ENCODE measurements around the gene CD79B.
"Not testable (repeated sequence)": the region's sequence is repeated elsewhere in the genome, so short reads cannot be mapped to it uniquely, and the experiment has no call there.

Gene CD79B

DNA sequence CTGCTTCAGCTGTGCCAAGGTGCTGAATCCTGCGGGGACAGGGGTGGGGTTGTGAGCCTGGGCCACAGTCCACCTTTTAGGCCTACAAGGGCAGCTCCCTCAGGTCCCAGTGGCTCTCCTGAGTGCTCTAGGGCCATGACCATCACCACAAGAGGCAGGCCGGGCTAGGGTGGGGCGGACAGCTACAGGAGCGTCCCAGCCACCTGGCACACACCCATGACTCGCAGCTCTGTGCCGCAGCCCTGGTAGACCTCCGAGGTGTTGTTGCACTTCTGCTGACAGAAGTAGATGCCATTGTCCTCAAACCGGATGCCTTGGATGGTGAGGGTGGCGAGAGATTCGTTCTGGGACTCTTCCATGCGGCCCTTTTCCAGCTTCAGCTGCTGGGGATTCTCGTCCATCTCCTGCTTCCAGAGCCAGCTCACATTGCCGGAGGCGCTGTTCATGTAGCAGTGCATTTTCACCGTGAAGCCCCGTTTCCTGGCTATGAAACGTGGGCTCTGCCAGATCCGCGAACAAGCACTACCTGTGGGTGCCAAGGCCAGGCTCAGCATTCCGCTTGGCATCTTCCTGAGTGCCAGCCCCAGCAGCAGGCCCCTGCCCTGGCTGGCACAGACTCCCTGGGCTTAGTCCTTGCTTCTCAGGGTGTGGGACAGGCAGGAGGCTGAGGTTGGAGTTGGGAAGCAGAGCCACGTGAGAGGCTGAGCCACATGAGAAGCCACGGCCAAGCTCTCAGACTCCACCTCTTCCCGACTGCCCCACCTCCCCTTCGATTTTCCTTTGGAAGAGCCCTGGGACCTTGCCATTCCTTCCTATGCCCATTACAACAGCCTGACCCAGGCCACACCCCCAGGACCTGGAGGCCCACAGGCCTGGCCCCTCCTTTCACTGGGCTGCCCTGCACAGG is 2.0 kb downstream of the CD79B start:
- no peak overlapping the region for H3K4me3 ChIP-seq (ENCODE audit: low read depth in 1 of 2, low read length in 2 of 2)
- peaks cover 0 to 4% of the 10 kb centered on the region in 2 donors for H3K27me3 ChIP-seq (ENCODE audit: control insufficient read depth in 1 of 2, insufficient read depth in 2 of 2, low read length in 2 of 2)
- no peak overlapping the region for H3K9ac ChIP-seq (ENCODE audit: low read length)
- no peaks in the 10 kb centered on the region for H3K36me3 ChIP-seq (ENCODE audit: insufficient read depth, low read length)
- H3K4me1 ChIP-seq (ENCODE audit: insufficient read depth, low read length), result no peaks in the 10 kb centered on the region
- no peak overlapping the region for H3K27ac ChIP-seq (ENCODE audit: low read depth, low read length)
- no peaks in the 10 kb centered on the region for H3K9me3 ChIP-seq (ENCODE audit: low read length)

DNA sequence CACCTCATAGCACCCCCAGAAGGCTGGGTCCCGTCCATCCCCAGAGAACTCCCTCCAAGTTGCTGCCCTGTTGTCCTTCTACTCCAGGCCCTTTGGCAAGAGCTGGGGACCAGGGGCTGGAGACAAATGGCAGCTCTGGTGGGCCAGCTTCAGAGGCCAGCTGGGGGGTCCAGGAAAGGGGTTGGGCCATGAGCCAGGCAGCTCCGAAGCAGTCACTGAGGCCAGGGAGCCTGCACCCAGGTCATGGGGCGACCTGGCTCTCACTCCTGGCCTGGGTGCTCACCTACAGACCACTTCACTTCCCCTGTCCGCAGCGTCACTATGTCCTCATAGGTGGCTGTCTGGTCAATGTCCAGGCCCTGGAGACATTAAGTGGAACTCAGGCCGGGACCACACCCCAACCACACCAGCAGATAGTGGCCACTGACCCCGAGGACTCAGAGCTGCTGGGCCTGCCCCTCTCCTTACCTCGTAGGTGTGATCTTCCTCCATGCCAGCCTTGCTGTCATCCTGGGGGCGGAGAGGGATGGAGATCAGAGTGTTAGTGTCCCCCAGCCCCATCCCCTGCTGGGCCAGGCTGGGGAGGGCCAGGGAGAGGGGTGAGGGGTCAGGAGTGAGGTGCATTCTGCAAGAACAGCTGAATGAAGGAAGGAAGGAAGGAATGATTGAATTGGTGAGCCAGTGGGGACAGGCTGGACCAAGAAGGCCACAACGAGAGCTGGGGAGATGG is 3.0 kb downstream of the CD79B start:
- no peak overlapping the region for H3K9ac ChIP-seq (ENCODE audit: low read length)
- H3K27me3 ChIP-seq (ENCODE audit: control insufficient read depth in 1 of 2, insufficient read depth in 2 of 2, low read length in 2 of 2), result peaks cover 0 to 4% of the 10 kb centered on the region in 2 donors
- no peaks in the 10 kb centered on the region for H3K9me3 ChIP-seq (ENCODE audit: low read length)
- H3K36me3 ChIP-seq (ENCODE audit: insufficient read depth, low read length), result no peaks in the 10 kb centered on the region
- H3K27ac ChIP-seq (ENCODE audit: low read depth, low read length), result no peak overlapping the region
- no peak overlapping the region for H3K4me3 ChIP-seq (ENCODE audit: low read depth in 1 of 2, low read length in 2 of 2)
- H3K4me1 ChIP-seq (ENCODE audit: insufficient read depth, low read length), result no peaks in the 10 kb centered on the region

DNA sequence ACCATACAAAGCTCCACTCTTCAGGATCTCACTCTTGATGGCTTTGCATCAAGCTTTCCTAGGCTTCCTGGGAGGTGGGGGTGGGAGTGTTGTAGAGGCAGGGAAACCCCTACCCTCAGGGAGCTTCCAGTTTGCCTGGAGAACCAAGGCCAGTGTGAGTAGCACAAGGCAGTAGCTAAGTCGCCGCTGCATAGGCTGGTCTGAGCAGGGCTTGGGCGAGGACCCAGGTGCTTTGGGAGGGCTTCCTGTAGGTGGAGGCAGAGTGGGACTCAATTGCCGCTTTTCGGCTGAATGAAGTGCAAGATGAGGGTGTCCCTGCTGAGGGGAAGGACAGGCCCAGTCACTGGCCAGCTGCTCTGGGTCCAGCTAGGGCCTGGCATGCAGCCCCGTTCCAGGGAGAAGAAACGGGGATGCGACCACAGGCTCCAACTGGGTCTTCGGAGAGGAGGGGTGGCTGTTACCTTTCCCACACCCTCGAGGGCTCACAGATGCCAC is 3.9 kb downstream of the CD79B start:
- no peaks in the 10 kb centered on the region for H3K9me3 ChIP-seq (ENCODE audit: low read length)
- no peaks in the 10 kb centered on the region for H3K4me1 ChIP-seq (ENCODE audit: insufficient read depth, low read length)
- peaks cover 0 to 4% of the 10 kb centered on the region in 2 donors for H3K27me3 ChIP-seq (ENCODE audit: control insufficient read depth in 1 of 2, insufficient read depth in 2 of 2, low read length in 2 of 2)
- no peak overlapping the region for H3K27ac ChIP-seq (ENCODE audit: low read depth, low read length)
- no peaks in the 10 kb centered on the region for H3K36me3 ChIP-seq (ENCODE audit: insufficient read depth, low read length)
- no peak overlapping the region for H3K9ac ChIP-seq (ENCODE audit: low read length)
- no peak overlapping the region for H3K4me3 ChIP-seq (ENCODE audit: low read depth in 1 of 2, low read length in 2 of 2)

DNA sequence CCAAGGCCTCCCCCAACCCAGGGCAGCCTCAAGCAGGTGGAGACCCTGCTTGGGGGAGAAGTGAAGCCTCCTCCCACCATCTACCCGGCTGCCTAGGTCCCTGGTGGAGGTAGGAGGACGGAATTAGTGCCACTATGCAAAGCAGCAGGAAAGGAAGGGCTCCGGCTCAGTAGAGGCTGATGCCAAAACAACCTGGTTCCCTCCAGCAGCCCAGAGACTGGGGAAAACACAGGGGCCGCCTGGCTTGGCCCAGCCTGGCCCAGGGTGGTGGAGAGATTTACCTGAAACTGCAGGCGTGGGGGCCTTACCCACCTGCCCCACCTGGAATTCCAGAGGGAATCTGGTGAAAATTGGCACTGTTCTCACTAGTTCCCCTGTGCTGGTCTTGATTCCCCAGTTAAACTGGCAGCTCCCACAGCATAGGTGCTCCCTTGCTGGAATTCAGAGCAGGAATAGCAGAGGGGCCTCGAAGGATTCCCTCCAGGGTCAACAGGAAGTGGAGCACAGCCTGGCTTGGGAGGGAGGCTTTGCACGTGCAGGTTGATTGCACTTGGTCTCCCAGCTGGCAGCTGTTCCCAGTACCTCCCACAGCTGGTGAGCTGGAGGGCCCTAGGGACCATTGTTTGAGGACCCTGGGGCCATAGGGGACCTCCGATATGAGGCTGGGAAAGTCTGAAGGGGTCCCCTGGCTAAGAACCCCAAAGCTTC is 4.5 kb downstream of the CD79B start:
- no peak overlapping the region for H3K4me3 ChIP-seq (ENCODE audit: low read depth in 1 of 2, low read length in 2 of 2)
- H3K9ac ChIP-seq (ENCODE audit: low read length), result no peak overlapping the region
- H3K27me3 ChIP-seq (ENCODE audit: control insufficient read depth in 1 of 2, insufficient read depth in 2 of 2, low read length in 2 of 2), result peaks cover 0 to 4% of the 10 kb centered on the region in 2 donors
- H3K9me3 ChIP-seq (ENCODE audit: low read length), result no peaks in the 10 kb centered on the region
- no peak overlapping the region for H3K27ac ChIP-seq (ENCODE audit: low read depth, low read length)
- H3K4me1 ChIP-seq (ENCODE audit: insufficient read depth, low read length), result no peaks in the 10 kb centered on the region
- H3K36me3 ChIP-seq (ENCODE audit: insufficient read depth, low read length), result no peaks in the 10 kb centered on the region

DNA sequence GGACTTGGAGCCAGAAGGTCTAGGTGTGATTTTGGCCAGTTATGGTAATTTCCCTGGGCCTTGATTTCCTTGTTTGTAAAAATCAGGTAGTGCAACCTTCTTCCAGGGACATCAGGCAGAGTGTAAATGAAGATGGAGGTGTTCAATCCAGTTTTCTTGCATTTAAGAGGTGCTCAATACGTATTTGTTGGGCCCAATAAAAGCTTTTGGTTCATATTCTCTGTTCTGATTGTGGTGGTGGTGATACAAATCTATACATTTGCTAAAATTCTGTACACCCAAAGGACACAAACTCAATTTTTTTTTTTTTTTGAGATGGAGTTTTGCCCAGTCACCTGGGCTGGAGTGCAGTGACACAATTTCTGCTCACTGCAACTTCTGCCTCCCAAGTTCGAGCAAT is 6.0 kb downstream of the CD79B start:
- Histone ChIP-seq H3K36me3 (ENCODE audit: insufficient read depth, low read length) (no peaks in the 10 kb centered on the region), H3K4me1 (ENCODE audit: insufficient read depth, low read length) (no peaks in the 10 kb centered on the region), H3K4me3 (ENCODE audit: low read depth in 1 of 2, low read length in 2 of 2) (no peak overlapping the region), H3K27me3 (ENCODE audit: control insufficient read depth in 1 of 2, insufficient read depth in 2 of 2, low read length in 2 of 2) (no peaks in the 10 kb centered on the region), H3K27ac (ENCODE audit: low read depth, low read length) (no peak overlapping the region), H3K9ac (ENCODE audit: low read length) (no peak overlapping the region), H3K9me3 (ENCODE audit: low read length) (no peaks in the 10 kb centered on the region)

DNA sequence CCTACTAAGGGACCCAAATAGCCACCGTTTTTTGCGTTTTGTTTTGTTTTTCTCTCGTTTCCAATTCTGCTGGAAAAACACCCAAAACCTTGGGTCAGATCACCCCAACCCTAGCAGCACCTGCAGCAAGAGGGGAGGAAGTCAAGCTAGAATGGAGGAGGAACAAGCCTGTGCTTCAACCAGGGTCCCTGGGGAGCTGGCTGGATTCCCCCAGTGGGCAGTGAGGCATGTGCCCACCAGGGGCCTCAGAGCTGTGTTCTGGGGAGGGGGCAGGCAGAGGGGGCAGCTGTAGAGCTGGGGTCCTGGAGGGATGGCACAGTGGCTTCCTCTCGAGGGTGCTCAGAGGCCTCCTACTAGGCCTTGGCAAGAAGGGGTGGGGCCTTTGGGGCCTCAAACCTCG is 6.5 kb downstream of the CD79B start:
- Histone ChIP-seq H3K27ac (ENCODE audit: low read depth, low read length) (no peak overlapping the region), H3K36me3 (ENCODE audit: insufficient read depth, low read length) (no peaks in the 10 kb centered on the region), H3K4me1 (ENCODE audit: insufficient read depth, low read length) (no peaks in the 10 kb centered on the region), H3K27me3 (ENCODE audit: control insufficient read depth in 1 of 2, insufficient read depth in 2 of 2, low read length in 2 of 2) (no peaks in the 10 kb centered on the region), H3K9me3 (ENCODE audit: low read length) (no peaks in the 10 kb centered on the region), H3K9ac (ENCODE audit: low read length) (no peak overlapping the region), H3K4me3 (ENCODE audit: low read depth in 1 of 2, low read length in 2 of 2) (no peak overlapping the region)

DNA sequence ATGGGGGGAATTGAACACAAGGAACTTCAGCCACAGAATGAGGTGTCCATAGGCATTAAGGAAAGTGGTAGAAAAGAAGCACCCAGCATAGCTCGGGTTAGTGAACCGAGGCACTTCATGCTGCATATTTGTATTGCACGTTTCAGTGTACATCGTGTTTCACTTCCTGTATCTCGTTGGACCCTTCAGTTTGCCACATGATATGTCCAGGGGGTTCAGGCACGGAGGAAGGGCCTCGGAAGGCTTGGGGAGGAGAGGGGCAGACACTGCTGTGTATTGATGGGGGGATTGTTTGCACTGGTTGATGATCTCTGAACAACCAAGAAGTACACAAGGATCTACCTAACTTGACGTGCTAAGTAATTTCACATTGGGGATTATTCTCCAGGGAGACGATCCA is 9.7 kb downstream of the CD79B start:
- not testable (repeated sequence) for H3K4me1 ChIP-seq (ENCODE audit: insufficient read depth, low read length); H3K9ac ChIP-seq (ENCODE audit: low read length); H3K9me3 ChIP-seq (ENCODE audit: low read length); H3K27me3 ChIP-seq (ENCODE audit: control insufficient read depth in 1 of 2, insufficient read depth in 2 of 2, low read length in 2 of 2); H3K36me3 ChIP-seq (ENCODE audit: insufficient read depth, low read length); H3K4me3 ChIP-seq (ENCODE audit: low read depth in 1 of 2, low read length in 2 of 2); H3K27ac ChIP-seq (ENCODE audit: low read depth, low read length)

DNA sequence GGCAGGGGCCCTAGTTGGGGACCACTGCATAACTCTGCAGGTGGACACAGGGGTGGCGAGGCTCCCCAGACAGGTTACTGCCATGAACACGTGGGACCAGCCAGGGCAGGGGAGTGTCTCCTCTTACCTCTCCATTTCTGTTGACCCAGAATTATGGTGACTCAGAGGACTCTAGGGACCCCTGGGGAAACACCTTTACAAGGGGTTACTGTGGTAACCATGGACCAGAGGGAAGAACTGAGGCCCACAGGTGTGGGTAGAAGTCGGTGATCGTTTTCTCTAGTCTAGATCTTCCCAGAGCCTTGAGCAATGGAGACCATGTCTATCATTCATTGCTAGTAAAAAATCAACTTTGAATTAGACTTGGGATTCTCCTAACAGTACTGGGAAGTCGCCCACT is 11.4 kb downstream of the CD79B start:
- H3K36me3 ChIP-seq (ENCODE audit: insufficient read depth, low read length); H3K27ac ChIP-seq (ENCODE audit: low read depth, low read length); H3K4me1 ChIP-seq (ENCODE audit: insufficient read depth, low read length); H3K4me3 ChIP-seq (ENCODE audit: low read depth in 1 of 2, low read length in 2 of 2); H3K27me3 ChIP-seq (ENCODE audit: control insufficient read depth in 1 of 2, insufficient read depth in 2 of 2, low read length in 2 of 2); H3K9me3 ChIP-seq (ENCODE audit: low read length); H3K9ac ChIP-seq (ENCODE audit: low read length): not testable (repeated sequence)

DNA sequence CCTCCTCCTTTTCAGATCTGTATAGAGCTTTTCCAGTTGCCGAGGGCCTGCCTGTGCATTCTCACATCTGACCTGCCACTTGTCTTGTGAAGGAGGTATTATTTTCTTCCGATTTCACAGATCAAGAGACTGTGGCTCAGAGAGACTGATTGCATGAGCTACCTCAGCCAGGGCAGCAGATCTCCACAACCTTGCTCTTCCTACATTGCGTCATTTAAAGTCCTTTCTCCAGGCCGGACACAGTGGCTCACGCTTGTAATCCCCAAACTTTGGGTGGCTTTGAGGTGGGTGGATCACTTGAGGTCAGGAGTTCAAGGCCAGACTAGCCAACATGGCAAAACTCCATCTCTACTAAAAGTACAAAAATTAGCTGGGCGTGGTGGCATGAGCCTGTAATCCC is 12.1 kb downstream of the CD79B start:
- not testable (repeated sequence) for H3K27ac ChIP-seq (ENCODE audit: low read depth, low read length); H3K9ac ChIP-seq (ENCODE audit: low read length); H3K9me3 ChIP-seq (ENCODE audit: low read length); H3K4me3 ChIP-seq (ENCODE audit: low read depth in 1 of 2, low read length in 2 of 2); H3K4me1 ChIP-seq (ENCODE audit: insufficient read depth, low read length); H3K36me3 ChIP-seq (ENCODE audit: insufficient read depth, low read length); H3K27me3 ChIP-seq (ENCODE audit: control insufficient read depth in 1 of 2, insufficient read depth in 2 of 2, low read length in 2 of 2)

DNA sequence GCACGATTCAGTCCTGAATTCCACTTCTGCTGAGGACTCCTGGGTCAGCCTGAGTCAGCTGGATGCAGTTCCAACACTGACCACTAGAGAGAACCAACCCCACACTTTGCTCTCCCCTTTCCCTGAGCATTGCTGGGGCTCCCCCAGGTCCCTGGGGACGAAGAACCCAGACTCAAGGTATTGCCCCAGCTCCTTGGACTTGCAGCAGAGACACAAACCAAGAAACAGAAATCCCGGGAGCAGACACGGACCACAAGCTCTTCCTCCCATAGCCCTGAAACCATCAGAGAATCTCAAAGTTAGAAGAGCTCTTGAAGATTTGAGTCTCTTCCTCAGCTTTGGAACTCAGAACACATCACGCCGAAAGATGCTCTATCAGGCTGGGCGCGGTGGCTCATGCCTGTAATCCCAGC is 12.8 kb downstream of the CD79B start:
- H3K27me3 ChIP-seq (ENCODE audit: control insufficient read depth in 1 of 2, insufficient read depth in 2 of 2, low read length in 2 of 2), result no peaks in the 10 kb centered on the region
- no peak overlapping the region for H3K4me3 ChIP-seq (ENCODE audit: low read depth in 1 of 2, low read length in 2 of 2)
- no peak overlapping the region for H3K27ac ChIP-seq (ENCODE audit: low read depth, low read length)
- H3K4me1 ChIP-seq (ENCODE audit: insufficient read depth, low read length), result no peaks in the 10 kb centered on the region
- H3K9ac ChIP-seq (ENCODE audit: low read length), result no peak overlapping the region
- H3K36me3 ChIP-seq (ENCODE audit: insufficient read depth, low read length), result no peaks in the 10 kb centered on the region
- no peaks in the 10 kb centered on the region for H3K9me3 ChIP-seq (ENCODE audit: low read length)

DNA sequence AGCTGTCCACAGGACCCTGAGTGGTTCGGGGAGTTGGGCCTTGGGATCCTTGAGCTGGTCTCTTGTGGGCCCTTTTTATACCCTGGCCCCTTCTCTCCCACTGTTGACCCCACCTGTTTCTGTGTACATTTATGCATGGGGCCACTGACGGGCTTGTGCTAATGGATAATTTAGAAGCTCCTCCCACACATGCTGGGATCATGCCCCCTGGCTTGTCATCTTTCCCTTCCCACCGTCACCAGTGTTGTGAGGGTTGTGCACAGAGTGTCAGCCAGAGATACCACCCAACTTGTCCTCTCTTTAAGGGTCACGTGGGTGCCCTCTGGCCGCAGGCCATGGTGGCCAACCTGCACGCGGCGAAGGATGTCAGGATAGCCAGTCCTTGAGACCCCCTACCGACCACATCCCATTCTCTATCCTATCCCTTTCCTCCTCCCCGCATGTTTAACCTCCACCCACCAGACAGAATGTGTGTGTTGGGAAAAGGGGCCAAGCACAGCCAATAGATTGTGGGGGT is 13.3 kb downstream of the CD79B start, which contains the start of gene GH1:
Gene GH1, minus strand, starts transcription at position 51 of the 517 bp plus-strand sequence. CDS start 63 bp downstream, outside the sequence.
- H3K27ac ChIP-seq (ENCODE audit: low read depth, low read length); H3K9ac ChIP-seq (ENCODE audit: low read length); H3K4me1 ChIP-seq (ENCODE audit: insufficient read depth, low read length); H3K36me3 ChIP-seq (ENCODE audit: insufficient read depth, low read length); H3K4me3 ChIP-seq (ENCODE audit: low read depth in 1 of 2, low read length in 2 of 2); H3K27me3 ChIP-seq (ENCODE audit: control insufficient read depth in 1 of 2, insufficient read depth in 2 of 2, low read length in 2 of 2); H3K9me3 ChIP-seq (ENCODE audit: low read length): not testable (repeated sequence)
